HG02840 (cell line): ENCODE measurements around the gene NRCAM.

Experiments
- ATAC-seq: cut with Tn5 transposase; IDR thresholded peaks from one replicate; pipeline ENCODE4 v1.9.1; 2021; ENCODE audit warnings: mild to moderate bottlenecking, moderate library complexity, moderate number of reproducible peaks; ENCODE audit not compliant: unreplicated experiment, low FRiP score

Gene NRCAM

DNA sequence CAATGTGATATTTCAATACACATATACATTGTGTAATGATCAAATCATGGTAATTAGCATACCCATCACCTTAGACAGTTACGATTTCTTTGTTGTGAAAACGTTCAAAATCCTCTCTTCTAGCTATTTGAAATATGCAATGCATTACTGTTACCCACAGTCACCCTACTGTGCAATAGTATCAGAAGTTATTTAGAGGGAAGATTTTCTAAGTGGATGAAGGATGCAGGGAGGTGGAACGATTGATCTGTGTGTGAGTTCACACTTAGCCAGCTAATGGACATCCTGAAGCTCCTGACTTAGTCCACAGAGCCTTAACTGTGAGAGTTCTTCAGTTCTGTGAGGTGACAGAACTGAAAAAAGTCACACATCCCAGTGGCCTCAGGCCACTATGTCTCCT lies 228.9 kb downstream of the NRCAM start:
- ATAC-seq: no peak

GRCh38 chr7:108226816-108227299 lies 229.4 kb downstream of the NRCAM start:
- ATAC-seq: no peak

- no peak for ATAC-seq
Observed at GRCh38 chr7:108225531-108226181, 230.6 kb downstream of the NRCAM start.

DNA sequence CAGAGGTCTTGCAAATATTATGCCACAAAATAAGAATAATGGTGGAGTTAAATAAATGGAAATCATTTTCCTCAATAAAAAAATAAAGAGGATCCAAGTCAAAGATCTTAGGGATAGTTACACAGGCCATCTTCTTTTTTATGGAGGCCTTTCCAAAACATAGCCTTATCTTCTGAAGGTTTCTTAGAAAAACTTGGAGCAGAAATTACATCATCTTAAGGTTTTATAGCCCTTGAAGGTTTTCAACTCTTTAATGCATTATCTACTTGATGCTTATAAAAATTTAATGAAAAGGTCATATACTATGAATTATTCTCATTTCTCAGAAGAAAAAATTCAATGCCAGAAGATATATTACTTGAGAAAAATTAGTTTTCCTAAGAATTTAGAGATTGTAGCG lies 231.8 kb downstream of the NRCAM start:
- no peak for ATAC-seq

DNA sequence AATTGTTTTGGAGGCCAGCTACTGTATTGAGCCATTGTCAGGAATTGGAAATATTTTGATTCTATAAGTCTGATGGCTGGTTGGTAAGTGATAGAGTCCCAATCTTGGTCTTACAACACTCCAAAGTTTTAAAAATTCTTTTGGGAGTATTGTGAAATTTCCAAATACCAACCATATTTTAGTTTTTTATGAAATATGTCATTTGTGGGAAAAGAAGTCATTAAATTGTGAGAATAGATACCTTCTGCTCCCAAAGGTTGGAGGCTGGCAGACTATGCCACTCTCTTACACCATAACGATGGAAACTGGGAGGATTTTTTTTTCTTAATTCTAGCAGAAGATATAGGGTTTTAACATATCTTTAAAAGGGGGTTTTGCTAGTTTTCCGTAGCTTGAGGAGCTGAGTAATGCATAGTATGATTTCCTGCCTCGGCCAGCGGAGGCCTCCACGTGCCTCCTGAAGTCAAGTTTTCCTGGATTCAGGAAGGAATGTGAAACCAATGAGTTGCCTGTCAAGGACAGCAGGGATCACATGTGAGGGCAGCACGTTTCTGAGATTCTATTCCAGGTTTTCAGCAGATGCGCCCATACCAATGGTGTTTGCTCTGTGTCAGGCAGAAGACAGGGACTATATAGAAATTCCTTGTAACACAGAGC lies 233.9 kb downstream of the NRCAM start:
- ATAC-seq: no peak

GRCh38 chr7:108211382-108212201 lies 244.6 kb downstream of the NRCAM start:
- peak; percentile 65 for ATAC-seq

GRCh38 chr7:108210796-108211195 lies 245.4 kb downstream of the NRCAM start:
- no peak for ATAC-seq

DNA sequence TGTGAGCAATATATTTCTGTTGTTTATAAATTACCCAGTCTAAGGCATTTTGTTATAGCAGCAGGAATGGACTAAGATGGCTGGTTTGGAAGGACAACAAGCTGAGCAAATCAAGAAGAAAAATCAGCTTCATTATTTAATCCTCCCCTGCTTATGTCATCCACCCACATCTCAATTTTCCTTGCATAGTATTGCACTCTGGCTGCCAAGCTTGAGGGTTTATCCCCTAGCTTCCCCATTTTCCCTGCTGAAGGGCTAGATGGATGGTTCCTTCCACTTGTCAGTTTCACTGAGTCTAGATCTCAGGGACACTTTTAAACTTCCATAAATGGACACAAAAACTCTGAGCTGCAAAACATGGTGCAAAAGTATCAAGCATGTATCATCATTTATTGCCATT lies 250.9 kb downstream of the NRCAM start:
- ATAC-seq: no peak

DNA sequence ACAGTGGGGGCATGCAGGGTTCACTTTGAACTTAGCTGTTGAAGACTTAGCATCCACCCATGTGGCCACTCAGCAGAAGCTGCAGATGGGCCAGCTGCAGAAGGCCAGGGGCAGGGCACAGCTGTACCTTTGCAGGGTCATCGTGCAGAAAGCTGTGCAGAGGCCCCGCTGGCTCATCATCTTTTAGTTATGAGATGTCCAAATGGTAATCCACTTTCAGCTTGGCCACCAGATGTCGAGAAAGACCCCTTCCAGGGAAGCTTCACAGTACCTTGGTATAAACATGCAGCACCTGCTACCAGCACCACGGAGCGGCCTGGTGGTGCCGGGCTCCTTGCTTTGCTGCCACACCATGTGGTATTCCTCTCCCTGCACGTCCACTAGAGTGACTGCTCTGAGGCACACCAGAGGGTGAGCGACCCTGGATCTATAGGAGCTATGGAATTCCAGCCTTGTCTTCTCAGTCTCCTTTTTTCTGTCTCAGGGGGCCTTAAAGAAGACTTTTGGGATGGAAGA lies 251.9 kb downstream of the NRCAM start:
- ATAC-seq: no peak

- no peak for ATAC-seq
Observed at GRCh38 chr7:108203537-108203936, 252.7 kb downstream of the NRCAM start.

DNA sequence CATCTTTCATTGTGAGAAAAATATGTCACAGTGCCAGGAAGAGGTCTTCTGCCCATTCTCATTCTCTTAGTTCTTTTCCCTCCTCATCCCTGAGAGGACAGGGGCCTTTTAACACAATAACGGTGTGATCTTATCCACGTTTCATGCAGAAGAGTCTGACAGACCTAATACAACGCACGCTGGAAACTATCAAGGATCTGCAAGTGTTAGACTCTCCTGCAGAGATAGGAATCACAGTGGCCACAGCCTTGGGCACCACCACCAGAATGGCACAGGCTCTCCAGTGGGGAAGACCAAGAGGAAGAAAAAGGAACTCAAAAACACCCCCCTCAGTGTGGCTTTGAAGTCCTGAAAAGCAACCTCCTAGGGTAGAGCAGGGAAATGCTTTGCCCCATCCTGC lies 253.5 kb downstream of the NRCAM start:
- no peak for ATAC-seq

DNA sequence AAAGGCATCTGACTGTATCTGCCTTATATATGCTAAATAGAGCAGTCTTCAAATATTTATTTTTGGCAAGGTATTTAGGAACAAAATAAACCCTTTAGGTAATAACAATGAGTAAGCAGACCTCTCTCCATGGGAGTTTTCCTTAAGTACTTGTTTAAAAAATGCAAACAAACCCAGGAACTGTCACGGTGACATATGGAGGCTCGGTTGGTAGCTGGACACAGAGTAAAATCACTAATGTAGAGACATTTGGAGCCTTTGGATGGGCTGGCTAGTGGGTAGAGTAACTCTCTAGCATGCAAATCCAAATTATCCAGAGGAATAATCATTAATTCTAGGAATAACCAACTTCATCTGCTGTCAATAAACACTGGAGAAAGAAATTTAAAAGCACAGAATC lies 254.5 kb downstream of the NRCAM start:
- ATAC-seq: no peak

DNA sequence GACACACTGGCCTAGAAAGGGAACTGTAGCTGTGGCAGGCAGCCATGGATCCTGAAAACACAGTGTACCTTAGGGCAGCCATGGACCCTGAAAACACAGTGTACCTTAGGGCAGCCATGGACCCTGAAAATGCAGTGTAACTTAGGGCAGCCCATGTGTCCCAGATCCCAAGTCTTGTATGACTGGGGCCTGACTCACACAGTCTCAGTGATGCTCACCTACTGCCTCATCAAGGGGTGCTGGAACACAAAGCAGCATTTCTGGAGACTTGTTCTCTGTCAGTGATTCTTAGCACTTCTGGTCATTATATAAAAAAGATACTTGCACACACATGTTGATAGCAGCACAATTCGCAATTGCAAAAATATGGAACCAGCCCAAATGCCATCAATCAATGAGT lies 255.9 kb downstream of the NRCAM start:
- no peak for ATAC-seq

- ATAC-seq: no peak
Observed at GRCh38 chr7:108197371-108198091, 258.7 kb downstream of the NRCAM start.

DNA sequence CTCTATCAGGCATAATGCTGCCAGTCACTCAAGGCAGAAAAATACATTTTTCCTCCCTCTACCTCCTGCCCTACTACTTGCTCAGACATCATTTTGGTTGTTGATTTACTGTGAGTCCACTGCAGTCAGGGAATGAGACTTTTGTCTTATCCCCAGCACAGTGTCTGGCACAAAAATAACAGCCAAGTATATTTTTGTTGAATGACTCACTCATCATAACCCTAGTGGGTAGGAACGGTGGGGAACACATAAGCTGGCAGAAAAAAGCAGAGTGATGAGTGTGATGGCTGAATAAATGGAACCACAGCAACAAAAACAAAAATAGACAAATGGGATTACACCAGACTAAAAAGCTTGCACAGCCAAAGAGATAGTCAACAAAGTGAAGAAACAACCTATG lies 260.2 kb downstream of the NRCAM start:
- no peak for ATAC-seq

DNA sequence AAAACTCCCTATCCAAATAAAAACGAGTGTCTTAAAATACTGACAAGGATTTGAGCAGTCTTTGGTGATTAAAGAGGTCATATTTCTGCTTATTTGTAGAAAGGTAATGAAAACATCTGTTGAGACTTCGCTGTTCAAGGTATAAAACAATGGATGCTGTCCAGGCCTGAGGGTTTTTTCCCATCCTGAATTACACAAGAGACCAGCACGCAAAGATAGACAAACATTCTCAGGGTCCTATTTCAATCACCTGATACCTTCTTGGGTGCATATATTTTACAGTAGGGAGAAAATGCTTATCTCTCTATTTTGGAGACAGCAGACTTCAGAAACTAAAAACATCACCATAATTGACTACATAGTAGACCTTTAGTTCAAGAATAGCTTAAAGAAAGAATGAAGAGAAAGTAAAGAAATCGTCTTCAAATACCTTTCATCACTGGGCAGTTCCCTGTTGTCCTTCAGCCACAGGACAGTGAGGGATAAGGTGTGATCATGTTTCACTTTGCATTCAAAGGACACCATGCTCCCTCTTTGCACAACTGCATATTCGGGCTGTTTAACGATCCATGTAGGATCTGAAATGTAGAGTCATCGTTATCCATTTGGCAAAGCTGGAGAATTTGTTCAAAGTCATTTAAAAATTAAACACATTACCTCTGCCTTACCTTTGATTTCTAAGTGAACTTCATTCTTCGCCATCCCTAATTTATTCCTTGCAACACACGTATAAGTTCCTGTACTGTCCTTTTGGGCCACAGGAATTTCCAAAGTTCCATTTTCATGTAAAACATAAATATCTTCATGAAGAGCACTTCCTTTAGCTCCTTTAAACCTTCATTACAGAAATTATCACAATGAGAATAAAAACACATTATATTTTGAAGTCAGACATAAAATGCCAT lies 262.4 kb downstream of the NRCAM start:
- ATAC-seq: no peak

GRCh38 chr7:108190891-108191290 lies 265.3 kb downstream of the NRCAM start:
- no peak for ATAC-seq

DNA sequence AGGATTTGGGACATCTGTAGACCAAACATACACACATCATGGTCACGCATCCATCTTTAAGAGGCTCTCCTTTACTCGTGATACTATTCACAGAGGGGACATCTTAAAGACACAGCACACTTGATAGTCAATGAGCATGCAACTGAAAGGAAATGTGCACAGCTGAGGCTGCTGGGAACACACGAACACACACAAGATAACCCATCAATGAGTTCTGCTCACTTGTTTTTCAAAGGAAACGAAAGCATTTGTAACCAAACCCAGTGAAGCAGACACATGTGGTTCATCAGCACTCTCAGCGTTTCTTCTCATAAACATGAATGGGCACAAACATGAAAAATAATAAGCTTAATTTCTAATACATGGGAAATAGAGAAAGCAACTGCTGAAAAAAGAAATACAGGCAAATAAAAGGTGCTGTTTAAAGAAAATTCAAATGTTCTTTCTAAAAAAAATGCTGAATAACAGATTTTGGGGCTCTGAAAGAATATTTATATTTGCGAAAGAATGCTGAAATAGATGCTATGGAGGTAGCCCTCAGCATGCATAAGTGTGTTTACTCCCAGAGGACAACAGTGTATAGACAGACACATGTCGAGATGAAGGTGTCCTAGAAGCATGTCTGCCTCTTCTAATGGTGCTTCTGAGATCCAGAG lies 266.4 kb downstream of the NRCAM start:
- ATAC-seq: no peak

- no peak for ATAC-seq
Observed at GRCh38 chr7:108188724-108189123, 267.5 kb downstream of the NRCAM start.
